MM.1S (cell line): Measurements from ENCODE around the gene TENT4B.

Source experiments
- DNase-seq: peaks from one replicate; pipeline ENCODE4 v3.0.0-alpha.2; 2015
- H2AFZ ChIP-seq: fragments of 300-600 bp; sonication (generic); 2 replicates; pipeline ENCODE4 v1.6.0; 2016; ENCODE audit warnings: antibody characterized with exemption, low read length
- H3F3A ChIP-seq: fragments of 300-600 bp; sonication (generic); 2 replicates; pipeline ENCODE4 v1.6.1; 2016; ENCODE audit warnings: mild to moderate bottlenecking, antibody characterized with exemption, low read length, moderate library complexity, mixed read lengths; ENCODE audit not compliant: insufficient read depth
- H3K27ac ChIP-seq: fragments of 300-600 bp; sonication (generic); 2 replicates; pipeline ENCODE4 v1.5.1; 2016; ENCODE audit warnings: mild to moderate bottlenecking, low read length
- H3K27me3 ChIP-seq: fragments of 300-600 bp; sonication (generic); replicated peaks from 2 replicates; pipeline ENCODE4 v1.6.0; 2016; ENCODE audit warnings: low read length; ENCODE audit not compliant: insufficient read depth
- H3K36me3 ChIP-seq: fragments of 300-600 bp; sonication (generic); replicated peaks from 2 replicates; pipeline ENCODE4 v1.6.1; 2016; ENCODE audit warnings: mild to moderate bottlenecking, low read length, mixed read lengths; ENCODE audit not compliant: insufficient read depth
- H3K4me1 ChIP-seq: fragments of 300-600 bp; sonication (generic); 2 replicates; pipeline ENCODE4 v1.6.1; 2016; ENCODE audit warnings: low read length, mixed read lengths
- H3K4me2 ChIP-seq: fragments of 300-600 bp; sonication (generic); 2 replicates; pipeline ENCODE4 v1.6.0; 2016; ENCODE audit warnings: low read depth, low read length
- H3K4me3 ChIP-seq: fragments of 300-600 bp; sonication (generic); 2 replicates; pipeline ENCODE4 v1.5.1; 2016; ENCODE audit warnings: low read length, mixed read lengths
- H3K79me2 ChIP-seq: fragments of 300-600 bp; sonication (generic); 2 replicates; pipeline ENCODE4 v1.6.1; 2016; ENCODE audit warnings: mixed run types, low read length, mixed read lengths
- H3K9ac ChIP-seq: fragments of 300-600 bp; sonication (generic); 2 replicates; pipeline ENCODE4 v1.6.1; 2016; ENCODE audit warnings: low read length, mixed read lengths
- H3K9me2 ChIP-seq: fragments of 300-600 bp; sonication (generic); replicated peaks from 2 replicates; pipeline ENCODE4 v1.6.1; 2016; ENCODE audit warnings: mild to moderate bottlenecking, low read length, mixed read lengths; ENCODE audit not compliant: insufficient read depth
- H3K9me3 ChIP-seq: fragments of 300-600 bp; sonication (generic); replicated peaks from 2 replicates; pipeline ENCODE4 v1.6.1; 2016; ENCODE audit warnings: mild to moderate bottlenecking, low read length, mixed read lengths; ENCODE audit not compliant: insufficient read depth
- H4K20me1 ChIP-seq: fragments of 300-600 bp; sonication (generic); 2 replicates; pipeline ENCODE4 v1.6.1; 2016; ENCODE audit warnings: mild to moderate bottlenecking, low read length, moderate library complexity, mixed read lengths; ENCODE audit not compliant: insufficient read depth
- EZH2 ChIP-seq: fragments of 300-600 bp; sonication (generic); optimal IDR thresholded peaks from 2 replicates; pipeline ENCODE3; 2017; ENCODE audit warnings: low read depth, mild to moderate bottlenecking, antibody characterized with exemption, low read length, mixed read lengths
- EZH2phosphoT487 ChIP-seq: fragments of 300-600 bp; sonication (generic); IDR thresholded peaks from 2 replicates; pipeline ENCODE4 v1.6.1; 2018; ENCODE audit warnings: antibody characterized with exemption, low read length
- TF ChIP-seq, protein P1 (sequence below): fragments of 300-600 bp; sonication (generic); IDR thresholded peaks from 2 replicates; pipeline ENCODE4 v1.5.1; 2016; ENCODE audit warnings: antibody characterized with exemption, low read length, mixed read lengths

Gene TENT4B

DNA sequence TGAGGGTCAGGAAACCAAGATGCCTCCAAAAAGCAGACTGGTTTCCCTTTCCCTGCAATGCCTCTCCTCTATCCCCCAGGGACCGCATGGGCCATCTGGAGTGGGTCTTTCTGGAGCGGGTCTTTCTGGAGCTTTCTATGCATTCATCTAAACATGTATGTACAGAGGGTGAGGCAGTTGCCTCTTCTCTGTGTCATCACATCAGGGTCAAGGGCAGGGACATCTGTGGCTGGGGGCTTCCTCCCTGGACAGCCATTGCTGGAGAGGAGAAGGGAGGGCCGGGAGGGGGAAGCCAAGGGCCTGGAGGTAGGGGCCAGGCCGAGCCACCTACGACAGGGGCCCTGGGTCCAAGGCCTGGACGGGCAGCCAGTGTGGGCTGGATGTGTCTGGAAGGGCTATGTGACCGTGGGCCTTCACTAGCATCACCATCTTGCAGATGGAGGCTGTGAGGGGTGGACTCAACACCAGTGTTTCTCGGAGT lies 114.1 kb downstream of the TENT4B start:
- H3K79me2 ChIP-seq: peaks cover 17% of the 10 kb centered on the region; the same call in 1 of the 2 replicates
- no peaks in the 10 kb centered on the region for H3F3A ChIP-seq
- peaks cover 15% of the 10 kb centered on the region for H3K4me1 ChIP-seq
- H4K20me1 ChIP-seq: no peaks in the 10 kb centered on the region
- peak overlapping the region; percentile 66; the same call in 1 of the 2 replicates for H3K9ac ChIP-seq
- TF ChIP-seq EZH2: no peak
- TF ChIP-seq, protein P1, sequence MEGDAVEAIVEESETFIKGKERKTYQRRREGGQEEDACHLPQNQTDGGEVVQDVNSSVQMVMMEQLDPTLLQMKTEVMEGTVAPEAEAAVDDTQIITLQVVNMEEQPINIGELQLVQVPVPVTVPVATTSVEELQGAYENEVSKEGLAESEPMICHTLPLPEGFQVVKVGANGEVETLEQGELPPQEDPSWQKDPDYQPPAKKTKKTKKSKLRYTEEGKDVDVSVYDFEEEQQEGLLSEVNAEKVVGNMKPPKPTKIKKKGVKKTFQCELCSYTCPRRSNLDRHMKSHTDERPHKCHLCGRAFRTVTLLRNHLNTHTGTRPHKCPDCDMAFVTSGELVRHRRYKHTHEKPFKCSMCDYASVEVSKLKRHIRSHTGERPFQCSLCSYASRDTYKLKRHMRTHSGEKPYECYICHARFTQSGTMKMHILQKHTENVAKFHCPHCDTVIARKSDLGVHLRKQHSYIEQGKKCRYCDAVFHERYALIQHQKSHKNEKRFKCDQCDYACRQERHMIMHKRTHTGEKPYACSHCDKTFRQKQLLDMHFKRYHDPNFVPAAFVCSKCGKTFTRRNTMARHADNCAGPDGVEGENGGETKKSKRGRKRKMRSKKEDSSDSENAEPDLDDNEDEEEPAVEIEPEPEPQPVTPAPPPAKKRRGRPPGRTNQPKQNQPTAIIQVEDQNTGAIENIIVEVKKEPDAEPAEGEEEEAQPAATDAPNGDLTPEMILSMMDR: no peak
- no peak for TF ChIP-seq EZH2phosphoT487
- DNase-seq: no peak
- H3K36me3 ChIP-seq: no peaks in the 10 kb centered on the region
- H3K4me3 ChIP-seq: peak overlapping the region; percentile 73
- H3K27ac ChIP-seq: no peak overlapping the region
- peak overlapping the region; percentile 89 for H3K4me2 ChIP-seq
- H3K27me3 ChIP-seq: no peaks in the 10 kb centered on the region
- peak overlapping the region; percentile 77; the same call in 1 of the 2 replicates for H2AFZ ChIP-seq
- H3K9me2 ChIP-seq: no peaks in the 10 kb centered on the region
- H3K9me3 ChIP-seq: no peaks in the 10 kb centered on the region

DNA sequence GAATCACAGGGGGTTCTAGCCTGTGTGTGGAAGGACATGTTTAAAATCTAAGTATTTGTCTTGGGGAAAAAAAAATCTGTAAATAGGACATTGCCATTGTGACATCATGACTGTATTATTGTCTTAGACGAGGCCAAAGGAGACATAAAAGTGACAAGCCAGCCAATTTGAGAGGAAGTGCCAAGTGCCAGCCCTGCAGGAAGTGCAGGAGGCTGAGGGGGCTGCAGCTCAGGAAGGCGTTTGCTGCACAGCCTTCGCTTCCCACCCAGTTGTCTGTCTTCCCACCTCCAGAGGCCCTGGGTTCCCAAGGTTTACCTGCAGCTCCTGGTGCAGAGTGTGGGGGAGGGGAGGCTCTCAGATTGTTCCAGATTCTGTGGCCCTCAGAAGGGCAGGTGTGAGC lies 114.5 kb downstream of the TENT4B start:
- H2AFZ ChIP-seq: no peak overlapping the region
- no peaks in the 10 kb centered on the region for H3K36me3 ChIP-seq
- no peaks in the 10 kb centered on the region for H3K27me3 ChIP-seq
- H3K27ac ChIP-seq: no peak overlapping the region
- no peaks in the 10 kb centered on the region for H3K9me3 ChIP-seq
- no peaks in the 10 kb centered on the region for H3F3A ChIP-seq
- H3K9me2 ChIP-seq: no peaks in the 10 kb centered on the region
- peaks cover 17% of the 10 kb centered on the region; the same call in 1 of the 2 replicates for H3K79me2 ChIP-seq
- H3K4me2 ChIP-seq: 0 out of 2 replicates have a peak overlapping the region, but pooled peaks have one; percentile 89
- TF ChIP-seq, protein P1: no peak
- TF ChIP-seq EZH2phosphoT487 (no peak), EZH2 (no peak)
- no peak for DNase-seq
- H4K20me1 ChIP-seq: no peaks in the 10 kb centered on the region
- H3K9ac ChIP-seq: no peak overlapping the region
- H3K4me1 ChIP-seq: peaks cover 15% of the 10 kb centered on the region
- H3K4me3 ChIP-seq: no peak overlapping the region

DNA sequence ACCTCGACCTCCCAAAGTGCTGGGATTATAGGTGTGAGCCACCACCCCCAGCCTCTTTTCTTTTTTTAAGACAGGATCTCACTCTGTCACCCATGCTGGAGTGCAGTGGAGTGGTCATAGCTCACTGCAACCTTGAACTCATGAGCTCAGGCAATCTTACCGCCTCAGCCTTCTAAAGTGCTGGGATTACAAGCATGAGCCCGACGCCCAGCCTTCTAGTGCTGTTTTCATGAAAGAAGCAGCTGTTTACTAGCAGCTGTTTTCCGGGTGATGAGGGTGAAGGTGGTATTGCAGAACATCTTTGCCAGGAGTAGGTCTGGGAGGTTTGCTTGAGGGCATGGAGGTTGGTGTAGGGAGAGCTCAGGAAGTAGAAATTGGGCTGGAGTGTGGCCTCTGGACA lies 115.2 kb downstream of the TENT4B start:
- no peak for DNase-seq
- Histone ChIP-seq H3K36me3 (no peaks in the 10 kb centered on the region), H4K20me1 (no peaks in the 10 kb centered on the region), H3K9me2 (no peaks in the 10 kb centered on the region), H3F3A (no peaks in the 10 kb centered on the region), H3K27ac (no peak overlapping the region), H3K9me3 (no peaks in the 10 kb centered on the region), H3K9ac (no peak overlapping the region), H3K79me2 (peaks cover 22% of the 10 kb centered on the region), H3K4me3 (no peak overlapping the region), H3K4me1 (peaks cover 18% of the 10 kb centered on the region), H3K4me2 (no peak overlapping the region), H3K27me3 (no peaks in the 10 kb centered on the region), H2AFZ (no peak overlapping the region)
- TF ChIP-seq EZH2phosphoT487 (no peak), EZH2 (no peak)
- TF ChIP-seq, protein P1: no peak
